Activated CD4-positive, alpha-beta T cell treated with anti-CD3 and anti-CD28 coated beads for 36 hours (primary cell): ENCODE results near the gene NIPBL. TPM values are rescaled to one million over a fixed set of nuclear protein-coding genes. Genes with fewer than 3 reads are reported as not detected.

Source experiments
- ATAC-seq: fragments of 200-7000 bp; cut with Tn5 transposase; one replicate; pipeline ENCODE4 v1.10.0; 2021; ENCODE audit warnings: mild to moderate bottlenecking, moderate library complexity
- CTCF ChIA-PET: fragments of 350-600 bp; sonication (Branson Sonifier 250); formaldehyde crosslinking; loops from one replicate; lab custom pipeline; 2021; ENCODE audit warnings: antibody characterized with exemption; lab: Charles Lee
- POLR2A ChIA-PET: fragments of 350-600 bp; sonication (Branson Sonifier 250); formaldehyde crosslinking; loops from one replicate; lab custom pipeline; 2021; ENCODE audit warnings: antibody characterized with exemption, inconsistent platforms; lab: Charles Lee
- DNase-seq: peaks from one replicate; pipeline ENCODE4 v3.0.0-alpha.2; 2020
- H3K27ac Mint-ChIP-seq: one replicate; pipeline ENCODE4 v1.8.0; 2021; ENCODE audit warnings: mixed read lengths
- H3K27me3 Mint-ChIP-seq: one replicate; pipeline ENCODE4 v1.8.0; 2021; ENCODE audit warnings: mixed read lengths
- H3K36me3 Mint-ChIP-seq: one replicate; pipeline ENCODE4 v1.8.0; 2021; ENCODE audit warnings: low read depth, mixed read lengths
- H3K4me1 Mint-ChIP-seq: one replicate; pipeline ENCODE4 v1.8.0; 2021; ENCODE audit warnings: mixed read lengths
- H3K4me3 Mint-ChIP-seq: one replicate; pipeline ENCODE4 v1.8.0; 2021; ENCODE audit warnings: mild to moderate bottlenecking, moderate library complexity, mixed read lengths
- H3K9me3 Mint-ChIP-seq: one replicate; pipeline ENCODE4 v1.8.0; 2021; ENCODE audit warnings: low read depth, mixed read lengths
- intact Hi-C, 2 experiments: fragments of 100-400 bp; cut with DNase I in 1 of 2; cut with micrococcal nuclease in 1 of 2; formaldehyde crosslinking; loops; one replicate each; pipeline versions ENCODE4 v1.14.2 to v1.15.1; 2022 to 2024; cut with DNase I, micrococcal nuclease
- total RNA-seq, 2 experiments: library from RNA; stranded (reverse); gene quantifications; one replicate each; pipeline ENCODE4 v1.2.3, GENCODE V29; 2021

The NIPBL gene
- total RNA-seq, 2 experiments from 2014 or later = 42.7 to 50.9 TPM

DNA sequence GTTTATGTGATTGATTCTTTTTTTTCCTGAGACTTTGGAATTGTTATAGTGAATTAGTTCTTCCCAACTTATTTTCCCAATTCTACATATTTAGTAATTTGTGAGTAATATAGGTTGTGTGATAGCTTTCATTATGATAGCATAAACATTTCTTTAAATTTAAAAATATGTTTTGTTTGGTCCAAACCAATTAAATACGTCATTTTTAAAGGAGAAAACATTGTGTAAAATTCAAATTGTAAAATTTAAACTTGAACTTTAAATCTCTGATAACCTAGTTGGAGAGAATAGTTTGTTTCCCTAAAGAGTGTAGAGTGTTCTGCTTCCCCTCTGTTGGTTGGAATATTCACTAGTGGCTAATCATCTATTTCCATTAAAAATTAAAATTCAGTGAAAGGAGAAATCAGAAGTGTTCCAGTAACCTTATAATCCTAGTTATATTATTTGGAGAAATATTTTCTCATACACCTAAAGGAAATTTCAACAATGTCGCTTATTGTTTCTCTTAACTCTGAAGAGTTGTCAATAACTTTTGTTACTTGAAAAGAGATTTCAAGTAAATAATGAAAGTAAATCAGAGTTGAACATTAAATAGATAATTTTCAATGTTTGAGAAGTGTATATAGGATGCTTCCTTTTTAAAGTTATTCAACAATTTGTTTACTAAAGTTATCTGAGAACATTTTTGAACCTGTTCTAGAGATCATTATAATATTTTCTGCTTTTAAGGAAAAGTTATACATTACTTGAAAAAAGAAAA is 2.9 kb downstream of the NIPBL start:
- intact Hi-C loops = loop anchor here (5.0 kb wide), 6 partner anchors 118 to 1952 kb away; partner anchors contain the start of genes DNAJC21 (in 1 of the 2) and IL7R (in 1 of the 2)
- no peaks in the 10 kb centered on the region for H3K9me3 Mint-ChIP-seq
- ChIA-PET CTCF (no interaction called here), POLR2A (no interaction called here)
- H3K36me3 Mint-ChIP-seq = peaks cover 8% of the 10 kb centered on the region
- DNase-seq = no peak
- peaks cover 37% of the 10 kb centered on the region for H3K4me1 Mint-ChIP-seq
- no peak for ATAC-seq
- no peak overlapping the region for H3K27ac Mint-ChIP-seq
- no peaks in the 10 kb centered on the region for H3K27me3 Mint-ChIP-seq
- peak overlapping the region; percentile 89 for H3K4me3 Mint-ChIP-seq

GRCh38 chr5:36880761-36881160 is 4.2 kb downstream of the NIPBL start:
- H3K27ac Mint-ChIP-seq = peak overlapping the region; percentile 24
- ChIA-PET CTCF (interaction anchor here (1.0 to 1.4 kb wide), 5 partner anchors 17 to 1095 kb away, joined by 3 to 4 read pairs (median 4); no protein-coding TSS in a partner anchor), POLR2A (no interaction called here)
- no peaks in the 10 kb centered on the region for H3K9me3 Mint-ChIP-seq
- no peak for DNase-seq
- H3K27me3 Mint-ChIP-seq = no peaks in the 10 kb centered on the region
- peak overlapping the region; percentile 11 for H3K4me3 Mint-ChIP-seq
- ATAC-seq = no peak
- intact Hi-C loops = no loop called here
- H3K4me1 Mint-ChIP-seq = peaks cover 44% of the 10 kb centered on the region
- H3K36me3 Mint-ChIP-seq = peaks cover 8% of the 10 kb centered on the region

DNA sequence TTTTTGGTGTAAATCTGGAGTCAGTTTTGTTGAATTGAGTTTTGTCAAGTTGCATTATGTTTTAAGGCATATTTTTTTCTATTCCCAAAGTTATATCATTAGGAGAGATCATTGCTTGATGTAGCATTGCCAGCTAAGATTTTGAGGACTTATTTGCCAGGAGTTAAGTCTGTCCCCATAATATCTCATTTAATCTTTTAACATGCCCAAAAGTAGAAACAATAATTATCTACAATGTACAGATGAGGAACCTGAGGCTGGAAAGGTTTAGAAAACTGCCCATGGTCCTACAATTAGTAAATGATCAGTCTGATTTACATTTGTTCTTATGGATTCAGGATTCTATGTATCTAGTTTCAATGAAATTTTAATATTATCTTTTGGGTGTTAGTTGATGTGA is 4.7 kb downstream of the NIPBL start:
- ChIA-PET POLR2A (interaction anchor here (0.6 kb wide), 1 partner anchor 555 kb away, joined by 3 read pairs; no protein-coding TSS in a partner anchor), CTCF (interaction anchor here (0.5 to 1.4 kb wide), 6 partner anchors 16 to 1096 kb away, joined by 3 to 4 read pairs (median 4); no protein-coding TSS in a partner anchor)
- no peaks in the 10 kb centered on the region for H3K27me3 Mint-ChIP-seq
- ATAC-seq = no peak
- intact Hi-C loops = no loop called here
- DNase-seq = no peak
- no peak overlapping the region for H3K4me3 Mint-ChIP-seq
- no peaks in the 10 kb centered on the region for H3K9me3 Mint-ChIP-seq
- H3K36me3 Mint-ChIP-seq = peaks cover 9% of the 10 kb centered on the region
- peak overlapping the region; percentile 17 for H3K27ac Mint-ChIP-seq
- H3K4me1 Mint-ChIP-seq = peaks cover 50% of the 10 kb centered on the region

DNA sequence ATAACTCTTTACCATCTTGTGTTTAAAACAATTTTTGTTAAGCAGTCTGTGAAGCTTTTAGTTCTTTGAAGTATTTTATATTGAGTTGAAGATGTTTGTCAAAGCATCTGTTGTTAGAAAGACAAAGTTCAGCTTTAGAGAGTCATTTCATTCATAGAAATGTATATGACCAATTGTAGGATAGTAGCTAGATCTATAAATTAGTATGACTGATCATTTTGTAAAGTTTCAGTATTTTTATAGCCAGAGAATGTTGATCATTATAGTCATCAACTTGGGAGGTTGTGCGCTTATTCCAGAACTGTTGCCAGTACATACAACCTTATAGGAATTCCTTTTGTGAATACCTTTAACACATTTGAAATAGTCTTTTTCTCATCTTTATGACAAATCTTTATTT is 5.2 kb downstream of the NIPBL start:
- no peak for DNase-seq
- H3K36me3 Mint-ChIP-seq = peaks cover 9% of the 10 kb centered on the region
- peak overlapping the region; percentile 34 for H3K27ac Mint-ChIP-seq
- ChIA-PET POLR2A (interaction anchor here (0.6 kb wide), 1 partner anchor 554 kb away, joined by 3 read pairs; no protein-coding TSS in a partner anchor), CTCF (interaction anchor here (0.5 to 1.4 kb wide), 7 partner anchors 16 to 1096 kb away, joined by 3 to 4 read pairs (median 3); no protein-coding TSS in a partner anchor)
- intact Hi-C loops = no loop called here
- H3K27me3 Mint-ChIP-seq = no peaks in the 10 kb centered on the region
- peak; percentile 21 for ATAC-seq
- H3K9me3 Mint-ChIP-seq = no peaks in the 10 kb centered on the region
- peaks cover 55% of the 10 kb centered on the region for H3K4me1 Mint-ChIP-seq
- peak overlapping the region; percentile 41 for H3K4me3 Mint-ChIP-seq

GRCh38 chr5:36882250-36882649 is 5.7 kb downstream of the NIPBL start:
- no peaks in the 10 kb centered on the region for H3K27me3 Mint-ChIP-seq
- ATAC-seq (peak; percentile 65), DNase-seq (no peak)
- ChIA-PET CTCF (interaction anchor here (0.7 to 1.4 kb wide), 5 partner anchors 55 to 151 kb away, joined by 3 to 4 read pairs (median 3); no protein-coding TSS in a partner anchor), POLR2A (interaction anchor here (0.6 kb wide), 1 partner anchor 554 kb away, joined by 3 read pairs; no protein-coding TSS in a partner anchor)
- peaks cover 59% of the 10 kb centered on the region for H3K4me1 Mint-ChIP-seq
- peak overlapping the region; percentile 41 for H3K4me3 Mint-ChIP-seq
- intact Hi-C loops = no loop called here
- H3K27ac Mint-ChIP-seq = peak overlapping the region; percentile 34
- peaks cover 9% of the 10 kb centered on the region for H3K36me3 Mint-ChIP-seq
- no peaks in the 10 kb centered on the region for H3K9me3 Mint-ChIP-seq

DNA sequence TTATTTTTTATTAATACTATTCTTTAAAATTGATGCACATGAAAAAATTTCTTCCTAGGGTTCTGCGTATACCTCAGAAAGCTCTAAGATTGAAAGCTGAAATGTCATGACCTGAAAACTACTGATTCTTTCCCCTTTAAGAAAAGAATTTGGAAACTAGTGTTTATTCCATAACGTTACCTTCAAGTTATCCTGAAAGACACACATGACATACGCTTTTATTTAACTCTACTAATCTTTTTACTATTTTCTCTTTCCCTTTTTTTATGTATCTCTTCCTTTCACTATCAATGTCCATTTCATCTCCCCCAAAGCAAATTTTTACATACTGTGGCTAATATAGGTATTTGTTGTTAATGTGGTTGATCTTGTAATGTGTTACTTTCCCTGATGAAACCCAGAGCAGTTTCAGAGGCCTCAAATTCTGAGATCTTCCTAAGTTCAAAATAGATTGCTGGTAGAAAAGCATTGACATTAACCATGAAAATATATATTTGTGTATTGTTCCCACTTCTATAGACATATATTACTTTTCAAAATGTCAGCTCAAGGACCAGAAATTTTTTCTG is 7.4 kb downstream of the NIPBL start:
- Mint-ChIP-seq H3K27ac (peak overlapping the region; percentile 14), H3K4me3 (no peak overlapping the region), H3K36me3 (peaks cover 9% of the 10 kb centered on the region), H3K4me1 (peaks cover 77% of the 10 kb centered on the region), H3K27me3 (no peaks in the 10 kb centered on the region), H3K9me3 (no peaks in the 10 kb centered on the region)
- ChIA-PET CTCF (no interaction called here), POLR2A (no interaction called here)
- DNase-seq (no peak), ATAC-seq (no peak)
- intact Hi-C loops = no loop called here

GRCh38 chr5:36885149-36885548 is 8.6 kb downstream of the NIPBL start:
- Mint-ChIP-seq H3K4me3 (no peak overlapping the region), H3K4me1 (peaks cover 80% of the 10 kb centered on the region), H3K36me3 (peaks cover 9% of the 10 kb centered on the region), H3K27me3 (no peaks in the 10 kb centered on the region), H3K9me3 (no peaks in the 10 kb centered on the region), H3K27ac (no peak overlapping the region)
- no peak for ATAC-seq
- DNase-seq = no peak
- ChIA-PET POLR2A (interaction anchor here (0.6 kb wide), 1 partner anchor 40 kb away, joined by 3 read pairs; no protein-coding TSS in a partner anchor), CTCF (no interaction called here)
- intact Hi-C loops = no loop called here

DNA sequence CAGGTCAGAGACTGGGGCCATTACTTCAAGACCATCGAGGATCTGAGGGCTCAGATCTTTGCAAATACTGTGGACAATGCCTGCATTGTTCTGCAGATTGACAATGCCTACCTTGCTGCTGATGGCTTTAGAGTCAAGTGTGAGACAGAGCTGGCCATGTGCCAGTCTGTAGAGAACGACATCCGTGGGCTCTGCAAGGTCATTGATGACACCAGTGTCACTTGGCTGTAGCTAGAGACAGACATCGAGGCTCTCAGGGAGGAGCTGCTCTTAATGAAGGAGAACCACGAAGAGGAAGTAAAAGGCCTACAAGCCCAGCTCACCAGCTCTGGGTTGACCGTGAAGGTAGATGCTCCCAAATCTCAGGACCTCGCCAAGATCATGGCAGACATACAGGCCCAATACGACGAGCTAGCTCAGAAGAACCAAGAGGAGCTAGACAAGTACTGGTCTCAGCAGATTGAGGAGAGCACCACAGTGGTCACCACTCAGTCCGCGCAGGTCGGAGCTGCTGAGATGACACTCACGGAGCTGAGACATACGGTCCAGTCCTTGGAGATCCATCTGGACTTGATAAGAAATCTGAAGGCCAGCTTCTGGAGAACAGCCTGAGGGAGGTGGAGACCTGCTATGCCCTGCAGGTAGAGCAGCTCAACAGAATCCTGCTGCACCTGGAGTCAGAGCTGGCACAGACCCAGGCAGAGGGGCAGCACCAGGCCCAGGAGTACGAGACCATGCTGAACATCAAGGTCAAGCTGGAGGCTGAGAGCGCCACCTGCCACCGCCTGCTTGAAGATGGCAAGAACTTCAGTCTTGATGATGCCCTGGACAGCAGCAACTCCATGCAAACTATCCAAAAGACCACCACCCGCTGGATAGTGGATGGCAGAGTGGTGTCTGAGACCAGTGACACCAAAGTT is 9.3 kb downstream of the NIPBL start:
- peaks cover 9% of the 10 kb centered on the region for H3K36me3 Mint-ChIP-seq
- no peaks in the 10 kb centered on the region for H3K27me3 Mint-ChIP-seq
- ChIA-PET POLR2A (interaction anchor here (0.6 kb wide), 1 partner anchor 40 kb away, joined by 3 read pairs; no protein-coding TSS in a partner anchor), CTCF (interaction anchor here (1.0 kb wide), 1 partner anchor 29 kb away, joined by 3 read pairs; no protein-coding TSS in a partner anchor)
- peaks cover 77% of the 10 kb centered on the region for H3K4me1 Mint-ChIP-seq
- H3K9me3 Mint-ChIP-seq = no peaks in the 10 kb centered on the region
- ATAC-seq (no peak), DNase-seq (no peak)
- intact Hi-C loops = no loop called here
- H3K27ac Mint-ChIP-seq = no peak overlapping the region
- no peak overlapping the region for H3K4me3 Mint-ChIP-seq

GRCh38 chr5:36886791-36887190 is 10.2 kb downstream of the NIPBL start:
- POLR2A ChIA-PET = no interaction called here
- peaks cover 74% of the 10 kb centered on the region for H3K4me1 Mint-ChIP-seq
- no peak for ATAC-seq
- intact Hi-C loops = no loop called here
- H3K27ac Mint-ChIP-seq = no peak overlapping the region
- no peak overlapping the region for H3K4me3 Mint-ChIP-seq
- peaks cover 15% of the 10 kb centered on the region for H3K36me3 Mint-ChIP-seq
- no peaks in the 10 kb centered on the region for H3K27me3 Mint-ChIP-seq
- CTCF ChIA-PET = interaction anchor here (0.9 to 1.0 kb wide), 2 partner anchors 13 to 28 kb away, joined by 3 to 6 read pairs; no protein-coding TSS in a partner anchor
- H3K9me3 Mint-ChIP-seq = no peaks in the 10 kb centered on the region
- DNase-seq = no peak

DNA sequence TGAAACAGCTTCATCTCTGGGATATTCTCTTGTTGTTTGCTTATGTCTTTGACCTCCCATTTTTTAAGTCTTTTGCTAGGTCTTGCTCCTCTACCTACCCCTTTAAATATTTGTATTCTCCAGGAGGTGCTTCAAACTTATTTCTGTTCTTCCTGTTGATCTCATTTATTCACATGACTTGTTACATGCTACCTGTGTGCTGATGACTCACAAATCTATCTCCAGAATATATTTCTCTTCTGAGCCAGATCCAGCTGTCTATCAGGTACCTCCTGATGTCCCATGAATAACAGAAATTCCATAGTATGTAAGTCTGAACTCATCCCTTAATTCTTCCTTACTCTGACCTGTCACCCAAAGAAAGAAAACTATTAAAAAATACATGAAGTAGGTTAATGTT is 11.0 kb downstream of the NIPBL start:
- CTCF ChIA-PET = interaction anchor here (0.9 kb wide), 1 partner anchor 14 kb away, joined by 6 read pairs; no protein-coding TSS in a partner anchor
- POLR2A ChIA-PET = no interaction called here
- peak; percentile 31 for ATAC-seq

More for the DNA sequence above, 11.0 kb downstream of the NIPBL start:
- Mint-ChIP-seq H3K4me1 (peaks cover 67% of the 10 kb centered on the region), H3K27ac (peak overlapping the region; percentile 74), H3K9me3 (no peaks in the 10 kb centered on the region), H3K4me3 (peak overlapping the region; percentile 1), H3K36me3 (peaks cover 20% of the 10 kb centered on the region), H3K27me3 (no peaks in the 10 kb centered on the region)
- no peak for DNase-seq
- intact Hi-C loops = no loop called here
